BLaER1 (cell line): Measurements from ENCODE around the gene TTC39C.
"Not testable (repeated sequence)": the region's sequence is repeated elsewhere in the genome, so short reads cannot be mapped to it uniquely, and the experiment has no call there.

Source experiments
- H3K27ac ChIP-seq: shearing (Covaris generic); formaldehyde crosslinking; 2 replicates; pipeline ENCODE4 v1.8.1; 2022
- H3K27me3 ChIP-seq: shearing (Covaris generic); formaldehyde crosslinking; 2 replicates; pipeline ENCODE4 v1.8.1; 2022
- H3K36me3 ChIP-seq: shearing (Covaris generic); formaldehyde crosslinking; 2 replicates; pipeline ENCODE4 v1.8.1; 2022
- H3K4me1 ChIP-seq: shearing (Covaris generic); formaldehyde crosslinking; 2 replicates; pipeline ENCODE4 v1.8.1; 2022
- H3K4me2 ChIP-seq: shearing (Covaris generic); formaldehyde crosslinking; 2 replicates; pipeline ENCODE4 v1.8.1; 2022
- H3K4me3 ChIP-seq: shearing (Covaris generic); formaldehyde crosslinking; 2 replicates; pipeline ENCODE4 v1.8.1; 2022
- H3K9ac ChIP-seq: shearing (Covaris generic); formaldehyde crosslinking; 2 replicates; pipeline ENCODE4 v1.8.1; 2022
- H3K9me3 ChIP-seq: shearing (Covaris generic); formaldehyde crosslinking; 2 replicates; pipeline ENCODE4 v1.8.1; 2022
- H4K20me1 ChIP-seq: shearing (Covaris generic); formaldehyde crosslinking; 2 replicates; pipeline ENCODE4 v1.8.1; 2022
- Cebpa-rat ChIP-seq: shearing (Covaris generic); IDR thresholded peaks from 2 replicates; pipeline ENCODE4 v1.8.1; 2022

The TTC39C gene

DNA sequence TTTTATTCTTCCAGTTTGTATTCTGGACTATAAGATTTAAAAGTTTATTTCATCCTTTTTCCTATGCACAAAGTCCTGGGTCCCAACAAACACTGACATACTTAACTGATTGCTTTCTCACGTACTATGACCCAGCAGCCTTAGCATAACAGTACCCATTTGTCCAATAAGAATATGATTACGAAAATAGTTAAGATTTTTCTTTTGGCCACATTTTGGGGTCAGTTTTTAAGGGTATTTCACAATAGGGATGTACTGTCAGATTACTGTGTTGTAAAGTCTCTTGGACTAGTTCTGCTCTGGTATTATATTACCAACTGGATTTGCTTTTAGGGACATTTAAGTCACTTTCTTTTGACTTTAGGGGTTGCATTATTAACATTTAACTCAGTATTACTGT lies 46.1 kb downstream of the TTC39C start:
- Histone ChIP-seq H3K27ac (no peak overlapping the region), H3K36me3 (peaks cover 20% of the 10 kb centered on the region), H3K4me3 (no peak overlapping the region), H3K9ac (no peak overlapping the region), H3K9me3 (peaks cover 5% of the 10 kb centered on the region; the same call in 1 of the 2 replicates), H3K4me2 (no peak overlapping the region), H4K20me1 (peaks cover 94% of the 10 kb centered on the region), H3K4me1 (peaks cover 6% of the 10 kb centered on the region), H3K27me3 (no peaks in the 10 kb centered on the region)
- TF ChIP-seq Cebpa-rat, result no peak

DNA sequence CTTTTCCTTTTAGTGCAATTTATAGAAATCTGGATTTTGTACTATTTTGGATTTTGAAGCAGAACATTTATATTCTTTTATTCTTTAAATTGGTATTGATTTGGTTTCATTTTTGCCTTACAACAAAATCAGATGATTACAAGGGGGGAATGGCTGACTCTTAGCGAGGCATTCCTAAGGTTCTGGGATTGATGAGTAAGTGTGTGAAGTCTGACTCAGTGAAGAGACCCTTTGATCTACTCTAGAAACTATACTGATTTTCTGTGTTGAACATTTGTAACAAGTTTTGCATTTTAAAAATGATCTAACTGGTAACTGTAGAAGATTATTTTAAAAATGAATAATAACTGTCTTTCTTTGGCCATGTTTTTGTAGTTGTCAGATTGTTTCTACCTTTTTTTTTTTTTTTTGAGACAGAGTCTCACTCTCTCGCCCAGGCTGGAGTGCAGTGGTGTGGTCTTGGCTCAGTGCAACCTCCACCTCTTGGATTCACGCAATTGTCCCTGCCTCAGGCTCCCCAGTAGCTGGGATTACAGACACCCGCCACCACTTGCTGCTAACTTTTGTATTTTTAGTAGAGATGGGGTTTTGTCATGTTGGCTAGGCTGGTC lies 48.7 kb downstream of the TTC39C start:
- Histone ChIP-seq H3K27ac (no peak overlapping the region), H4K20me1 (peaks cover 90% of the 10 kb centered on the region), H3K9me3 (no peaks in the 10 kb centered on the region), H3K27me3 (no peaks in the 10 kb centered on the region), H3K4me3 (no peak overlapping the region), H3K4me2 (no peak overlapping the region), H3K9ac (no peak overlapping the region), H3K36me3 (peaks cover 36% of the 10 kb centered on the region), H3K4me1 (peaks cover 6% of the 10 kb centered on the region)
- no peak for TF ChIP-seq Cebpa-rat

DNA sequence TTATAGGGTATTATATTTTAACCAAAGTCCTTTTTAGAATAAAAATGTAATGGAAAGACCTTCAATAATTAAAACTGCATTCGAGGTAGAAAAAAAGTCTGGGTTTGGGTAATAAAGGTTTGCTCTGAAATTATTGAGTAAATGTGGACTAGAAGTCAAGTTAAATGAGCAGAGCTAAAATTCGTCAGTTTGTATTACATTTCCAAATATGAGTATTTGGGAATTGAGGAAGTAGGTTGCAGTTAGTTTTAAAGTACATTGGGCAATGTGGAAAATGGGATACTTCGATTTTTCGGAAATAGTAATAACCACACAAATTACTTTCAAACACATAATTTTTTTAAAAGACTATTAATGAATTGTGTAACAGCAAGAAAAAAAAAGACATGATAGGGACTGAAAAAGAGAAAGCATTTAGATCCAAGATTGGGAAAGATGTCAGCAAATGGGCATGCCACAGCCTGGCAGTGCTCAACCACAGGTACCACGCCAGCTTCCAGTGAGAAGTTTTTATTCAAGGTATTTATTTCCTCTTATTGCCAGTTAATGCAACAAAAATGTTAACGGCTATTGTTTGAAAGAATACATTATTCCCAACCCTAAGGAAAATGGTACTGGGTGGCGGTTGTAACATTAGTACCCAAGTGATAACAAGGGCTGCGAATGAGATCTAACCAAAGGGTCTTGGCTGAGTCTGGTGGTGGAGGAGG lies 50.0 kb downstream of the TTC39C start:
- Histone ChIP-seq H3K27ac (no peak overlapping the region), H3K27me3 (no peaks in the 10 kb centered on the region), H3K9ac (no peak overlapping the region), H3K4me1 (peaks cover 18% of the 10 kb centered on the region), H3K36me3 (peaks cover 34% of the 10 kb centered on the region), H3K4me2 (no peak overlapping the region), H3K9me3 (no peaks in the 10 kb centered on the region), H3K4me3 (no peak overlapping the region), H4K20me1 (peaks cover 93% of the 10 kb centered on the region)
- no peak for TF ChIP-seq Cebpa-rat

DNA sequence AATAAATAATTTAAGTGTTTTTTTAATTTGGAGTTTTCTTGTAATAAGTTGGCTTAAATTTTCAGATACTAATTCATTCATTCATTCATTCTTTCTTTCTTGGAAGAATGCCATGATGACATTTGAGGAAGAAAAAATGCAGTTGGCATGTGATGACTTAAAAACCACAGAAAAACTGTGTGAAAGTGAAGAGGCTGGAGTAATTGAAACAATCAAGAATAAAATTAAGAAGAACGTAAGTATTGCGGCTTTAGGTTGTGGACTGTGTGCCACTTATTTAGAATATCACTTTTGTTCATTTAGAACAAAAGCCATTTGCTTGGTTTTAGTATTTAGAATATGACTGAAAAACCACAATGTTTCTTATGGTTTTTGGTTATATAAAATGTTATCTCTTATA lies 51.4 kb downstream of the TTC39C start:
- peaks cover 43% of the 10 kb centered on the region for H3K36me3 ChIP-seq
- H3K4me3 ChIP-seq, result no peak overlapping the region
- no peaks in the 10 kb centered on the region for H3K27me3 ChIP-seq
- H3K9ac ChIP-seq, result no peak overlapping the region
- TF ChIP-seq Cebpa-rat, result no peak
- no peak overlapping the region for H3K4me2 ChIP-seq
- H3K27ac ChIP-seq, result no peak overlapping the region
- no peaks in the 10 kb centered on the region for H3K9me3 ChIP-seq
- peaks cover 84% of the 10 kb centered on the region for H4K20me1 ChIP-seq
- peaks cover 29% of the 10 kb centered on the region for H3K4me1 ChIP-seq

DNA sequence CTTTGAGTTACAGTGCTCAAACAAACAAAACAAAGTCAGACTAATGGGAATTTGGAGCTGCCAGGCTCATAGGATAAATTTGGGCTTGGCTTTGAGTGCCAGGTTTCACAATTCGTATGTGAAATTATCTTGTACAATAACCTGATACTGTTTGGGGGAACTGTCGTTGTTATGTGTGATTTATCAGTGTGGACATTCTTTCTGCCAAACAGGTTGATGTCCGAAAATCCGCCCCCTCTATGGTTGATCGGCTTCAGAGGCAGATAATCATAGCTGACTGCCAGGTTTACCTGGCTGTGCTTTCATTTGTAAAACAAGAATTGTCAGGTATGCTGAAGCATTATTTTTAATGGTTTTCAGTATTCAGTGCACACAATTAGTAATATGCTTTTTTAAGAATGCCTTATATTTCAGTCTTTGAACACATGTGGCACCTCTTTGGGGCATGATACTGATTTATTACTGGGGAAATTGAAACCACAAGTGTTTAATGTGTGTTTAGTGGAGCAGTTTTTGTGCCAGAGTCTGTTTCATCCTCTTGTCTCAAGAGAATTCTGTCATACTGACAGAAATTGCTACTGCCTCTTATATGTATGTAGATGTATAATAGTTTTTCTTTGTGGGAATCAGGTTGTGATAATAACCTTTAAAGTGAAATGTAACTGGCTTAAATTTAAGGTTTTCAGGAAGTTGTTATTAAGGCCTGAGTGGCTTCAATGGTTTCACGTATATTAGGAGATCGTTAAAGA lies 54.6 kb downstream of the TTC39C start:
- Histone ChIP-seq H3K27me3 (no peaks in the 10 kb centered on the region), H4K20me1 (peaks cover 52% of the 10 kb centered on the region), H3K36me3 (peaks cover 62% of the 10 kb centered on the region), H3K9me3 (peaks cover 7% of the 10 kb centered on the region; the same call in 1 of the 2 replicates), H3K4me2 (peak overlapping the region; percentile 32), H3K4me3 (no peak overlapping the region), H3K4me1 (peaks cover 29% of the 10 kb centered on the region), H3K9ac (no peak overlapping the region), H3K27ac (no peak overlapping the region)
- TF ChIP-seq Cebpa-rat, result no peak

DNA sequence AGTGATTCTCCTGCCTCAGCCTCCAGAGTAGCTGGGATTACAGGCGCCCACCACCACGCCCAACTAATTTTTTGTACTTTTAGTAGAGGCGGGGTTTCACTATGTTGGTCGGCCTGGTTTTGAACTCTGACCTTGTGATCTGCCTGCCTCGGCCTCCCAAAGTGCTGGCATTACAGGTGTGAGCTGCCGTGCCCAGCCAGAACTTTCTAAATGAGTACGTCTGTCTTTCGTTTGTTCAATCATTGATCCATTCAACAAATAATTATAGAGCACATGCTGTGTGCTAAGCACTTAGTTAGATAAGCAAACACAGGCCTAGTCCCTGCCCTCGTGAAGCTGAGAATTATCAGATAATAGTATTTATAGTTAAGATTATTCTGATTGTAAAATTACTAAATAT lies 56.5 kb downstream of the TTC39C start:
- Histone ChIP-seq H3K4me2 (no peak overlapping the region), H3K27me3 (no peaks in the 10 kb centered on the region), H3K27ac (no peak overlapping the region), H3K9ac (no peak overlapping the region), H3K36me3 (peaks cover 67% of the 10 kb centered on the region), H3K9me3 (peaks cover 10% of the 10 kb centered on the region; the same call in 1 of the 2 replicates), H4K20me1 (peaks cover 36% of the 10 kb centered on the region), H3K4me1 (peaks cover 29% of the 10 kb centered on the region), H3K4me3 (no peak overlapping the region)
- TF ChIP-seq Cebpa-rat, result no peak

DNA sequence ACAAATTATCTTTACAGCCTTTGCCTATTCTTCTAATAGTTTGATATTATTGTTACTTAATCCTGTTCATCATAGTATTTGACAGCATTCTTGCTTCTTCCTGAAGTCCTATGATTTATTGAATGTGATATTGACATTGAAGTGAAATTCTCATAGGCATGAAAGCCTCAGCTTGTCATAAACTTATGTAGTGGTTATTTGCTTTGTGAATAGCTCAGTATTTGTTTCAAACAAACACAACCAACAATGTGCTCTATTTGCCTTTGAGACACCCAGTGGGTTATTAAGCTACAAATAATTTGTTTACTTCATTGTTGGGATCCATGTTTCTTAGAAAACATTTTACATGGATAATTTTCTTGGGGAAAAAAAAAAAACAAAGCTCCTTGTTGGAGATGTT lies 57.2 kb downstream of the TTC39C start:
- Histone ChIP-seq H3K4me3 (no peak overlapping the region), H4K20me1 (peaks cover 28% of the 10 kb centered on the region), H3K36me3 (peaks cover 67% of the 10 kb centered on the region), H3K4me2 (no peak overlapping the region), H3K27me3 (no peaks in the 10 kb centered on the region), H3K9me3 (peaks cover 10% of the 10 kb centered on the region; the same call in 1 of the 2 replicates), H3K27ac (no peak overlapping the region), H3K9ac (no peak overlapping the region), H3K4me1 (peaks cover 29% of the 10 kb centered on the region)
- TF ChIP-seq Cebpa-rat, result no peak

DNA sequence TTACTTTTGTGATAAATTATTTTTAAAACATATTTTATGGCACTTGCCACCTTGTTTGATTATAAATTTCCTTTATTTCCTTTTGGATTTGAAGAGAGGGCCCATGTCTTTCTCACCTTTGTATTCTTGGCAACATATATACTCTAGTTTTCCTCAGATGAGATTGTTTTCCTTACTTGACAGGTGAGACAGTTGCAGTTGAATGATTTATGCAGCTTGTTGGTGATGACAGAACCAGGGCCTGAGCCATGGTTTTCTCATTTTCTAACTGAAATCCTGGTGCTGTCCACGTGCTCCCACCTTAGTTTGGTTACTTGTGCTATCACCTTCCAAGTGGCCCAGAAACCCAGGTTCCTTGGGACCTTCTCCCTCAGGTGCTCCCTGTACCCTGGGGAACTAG lies 58.2 kb downstream of the TTC39C start:
- no peak for TF ChIP-seq Cebpa-rat
- Histone ChIP-seq H3K36me3 (peaks cover 60% of the 10 kb centered on the region), H3K9me3 (peaks cover 10% of the 10 kb centered on the region; the same call in 1 of the 2 replicates), H4K20me1 (peaks cover 22% of the 10 kb centered on the region), H3K9ac (no peak overlapping the region), H3K4me1 (peaks cover 28% of the 10 kb centered on the region), H3K4me2 (no peak overlapping the region), H3K27ac (no peak overlapping the region), H3K4me3 (no peak overlapping the region), H3K27me3 (no peaks in the 10 kb centered on the region)

DNA sequence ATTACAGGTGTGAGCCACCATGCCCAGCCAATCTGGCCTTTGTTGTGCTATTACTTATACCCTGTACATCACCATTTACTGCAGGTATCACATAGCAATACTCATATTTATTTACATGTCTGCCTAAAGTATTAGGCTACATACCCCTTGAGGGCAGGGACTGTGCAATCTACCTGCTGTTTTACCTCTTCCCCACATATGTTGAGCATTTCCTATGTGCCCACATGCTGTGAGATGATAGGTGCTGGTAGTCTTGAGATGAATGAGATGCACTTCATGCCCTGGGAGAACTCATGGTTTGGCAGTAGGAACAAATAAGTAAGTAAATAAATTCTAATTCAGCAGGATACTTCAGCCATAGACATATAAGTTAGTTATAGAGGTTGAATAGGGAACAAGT lies 59.2 kb downstream of the TTC39C start:
- Histone ChIP-seq H3K9me3 (peaks cover 10% of the 10 kb centered on the region; the same call in 1 of the 2 replicates), H3K9ac (no peak overlapping the region), H3K4me3 (no peak overlapping the region), H4K20me1 (peaks cover 12% of the 10 kb centered on the region), H3K36me3 (peaks cover 63% of the 10 kb centered on the region), H3K4me1 (peaks cover 19% of the 10 kb centered on the region), H3K27me3 (no peaks in the 10 kb centered on the region), H3K27ac (no peak overlapping the region), H3K4me2 (no peak overlapping the region)
- TF ChIP-seq Cebpa-rat, result no peak

DNA sequence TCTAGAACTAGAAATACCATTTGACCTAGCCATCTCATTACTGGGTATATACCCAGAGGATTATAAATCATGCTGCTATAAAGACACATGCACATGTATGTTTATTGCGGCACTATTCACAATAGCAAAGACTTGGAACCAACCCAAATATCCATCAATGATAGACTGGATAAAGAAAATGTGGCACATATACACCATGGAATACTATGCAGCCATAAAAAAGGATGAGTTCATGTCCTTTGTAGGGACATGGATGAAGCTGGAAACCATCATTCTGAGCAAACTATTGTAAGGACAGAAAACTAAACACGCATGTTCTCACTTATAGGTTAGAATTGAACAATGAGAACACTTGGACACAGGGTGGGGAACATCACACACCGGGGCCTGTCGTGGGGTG lies 60.2 kb downstream of the TTC39C start:
- not testable (repeated sequence) for H3K4me1 ChIP-seq

More for the DNA sequence above, 60.2 kb downstream of the TTC39C start:
- H3K9ac ChIP-seq, H3K4me3 ChIP-seq, H3K27ac ChIP-seq, H3K27me3 ChIP-seq, H3K9me3 ChIP-seq, H3K4me2 ChIP-seq, H4K20me1 ChIP-seq: not testable (repeated sequence)
- peaks cover 72% of the 10 kb centered on the region for H3K36me3 ChIP-seq
